HepG2 (cell line): ENCODE results near the gene RBBP8NL. TPM values are rescaled to one million over a fixed set of nuclear protein-coding genes. Genes with fewer than 3 reads are reported as not detected.

Experiments used
- BHLHE40 ChIP-seq: IDR thresholded peaks from 2 replicates; pipeline ENCODE4 v1.6.1; 2011; ENCODE audit warnings: low read length, improper control_type of control experiment
- CEBPG ChIP-seq: IDR thresholded peaks from 2 replicates; pipeline ENCODE4 v1.6.1; 2016
- FOXO1 ChIP-seq: sonication (generic); formaldehyde crosslinking; IDR thresholded peaks from 2 replicates; pipeline ENCODE4 v1.4.0; 2020; ENCODE audit warnings: missing genetic modification reagents
- HOXA9 ChIP-seq: sonication (generic); formaldehyde crosslinking; IDR thresholded peaks from 2 replicates; pipeline ENCODE4 v1.8.1; 2022; ENCODE audit warnings: missing genetic modification reagents, mild to moderate bottlenecking, moderate library complexity, borderline replicate concordance
- KDM1A ChIP-seq: IDR thresholded peaks from 2 replicates; pipeline ENCODE4 v1.6.1; 2016; ENCODE audit warnings: missing compliant biosample characterization
- MAFF ChIP-seq: IDR thresholded peaks from 2 replicates; pipeline ENCODE4 v1.6.1; 2011; ENCODE audit warnings: low read depth, low read length, improper control_type of control experiment
- NFKB2 ChIP-seq: sonication (generic); formaldehyde crosslinking; IDR thresholded peaks from 2 replicates; pipeline ENCODE4 v1.4.0; 2020; ENCODE audit warnings: missing genetic modification reagents, borderline replicate concordance
- SIN3A ChIP-seq: IDR thresholded peaks from 2 replicates; pipeline ENCODE4 v1.6.1; 2011; ENCODE audit warnings: low read depth, mild to moderate bottlenecking, control low read depth, low read length, borderline replicate concordance
- ZBTB1 ChIP-seq: sonication (generic); formaldehyde crosslinking; IDR thresholded peaks from 2 replicates; pipeline ENCODE4 v1.4.0; 2020; ENCODE audit warnings: missing genetic modification reagents, borderline replicate concordance
- ZNF20 ChIP-seq: sonication (generic); formaldehyde crosslinking; IDR thresholded peaks from 2 replicates; pipeline ENCODE4 v1.4.0; 2020; ENCODE audit warnings: mild to moderate bottlenecking, moderate library complexity, missing genetic modification reagents
- ZNF264 ChIP-seq: sonication (generic); formaldehyde crosslinking; IDR thresholded peaks from 2 replicates; pipeline ENCODE4 v1.4.0; 2020; ENCODE audit warnings: missing genetic modification reagents
- ZNF292 ChIP-seq: sonication (generic); formaldehyde crosslinking; IDR thresholded peaks from 2 replicates; pipeline ENCODE4 v1.8.1; 2022; ENCODE audit warnings: mild to moderate bottlenecking, low read depth, missing genetic modification reagents, borderline replicate concordance
- ZNF441 ChIP-seq: sonication (generic); formaldehyde crosslinking; IDR thresholded peaks from 2 replicates; pipeline ENCODE4 v1.7.0; 2021; ENCODE audit warnings: missing genetic modification reagents, borderline replicate concordance
- ZNF501 ChIP-seq: sonication (generic); formaldehyde crosslinking; IDR thresholded peaks from 2 replicates; pipeline ENCODE4 v1.5.1; 2020; ENCODE audit warnings: mild to moderate bottlenecking, moderate library complexity, missing genetic modification reagents
- ZNF510 ChIP-seq: sonication (generic); formaldehyde crosslinking; IDR thresholded peaks from 2 replicates; pipeline ENCODE4 v1.4.0; 2020; ENCODE audit warnings: low read depth, mild to moderate bottlenecking, missing genetic modification reagents
- ZNF598 ChIP-seq: sonication (generic); formaldehyde crosslinking; IDR thresholded peaks from 2 replicates; pipeline ENCODE4 v1.5.1; 2020; ENCODE audit warnings: mild to moderate bottlenecking, missing genetic modification reagents, borderline replicate concordance
- ZNF674 ChIP-seq: sonication (generic); formaldehyde crosslinking; IDR thresholded peaks from 2 replicates; pipeline ENCODE4 v1.5.0; 2020; ENCODE audit warnings: low read depth, mild to moderate bottlenecking, missing genetic modification reagents
- ZNF75D ChIP-seq: sonication (generic); formaldehyde crosslinking; IDR thresholded peaks from 2 replicates; pipeline ENCODE4 v1.8.1; 2023; ENCODE audit warnings: missing genetic modification reagents, mild to moderate bottlenecking, borderline replicate concordance
- ZNF768 ChIP-seq: sonication (generic); formaldehyde crosslinking; IDR thresholded peaks from 2 replicates; pipeline ENCODE4 v1.4.0; 2020; ENCODE audit warnings: missing genetic modification reagents
- polyA plus RNA-seq, 8 experiments: library from polyadenylated mRNA; depleted of rRNA in 3 of 8; stranded (reverse) in 7 of 8; unstranded in 1 of 8; fragments of >200 nt; fragmentation: Illumina TruSeq in 4 of 8; extraction: Trizol in 4 of 8; gene quantifications; 2 replicates each; pipeline versions ENCODE4 v1.2.1 to v1.2.3, GENCODE V29; 2011 to 2016; ENCODE audit warnings: low read depth in 4 of 8, missing spikeins in 1 of 8, mixed read lengths in 1 of 8; ENCODE audit not compliant: insufficient read depth in 1 of 8
- total RNA-seq, 5 experiments: library from RNA; depleted of rRNA; stranded (reverse); fragments of >200 nt; fragmentation: Illumina TruSeq; extraction: Trizol; gene quantifications; 2 replicates each; pipeline ENCODE4 v1.2.3, GENCODE V29; 2016; ENCODE audit warnings: low read depth in 1 of 5
- TF ChIP-seq, protein P1 (sequence below): sonication (generic); formaldehyde crosslinking; IDR thresholded peaks from 2 replicates; pipeline ENCODE4 v1.9.0; 2021; ENCODE audit warnings: missing genetic modification reagents, borderline replicate concordance
- TF ChIP-seq, protein P2 (sequence below): sonication (generic); formaldehyde crosslinking; IDR thresholded peaks from 2 replicates; pipeline ENCODE4 v1.4.0; 2020; ENCODE audit warnings: missing genetic modification reagents
- TF ChIP-seq, protein P3 (sequence below): sonication (generic); formaldehyde crosslinking; IDR thresholded peaks from 2 replicates; pipeline ENCODE4 v1.5.1; 2020; ENCODE audit warnings: mild to moderate bottlenecking, missing genetic modification reagents, borderline replicate concordance
- TF ChIP-seq, protein P4 (sequence below): sonication (generic); formaldehyde crosslinking; IDR thresholded peaks from 2 replicates; pipeline ENCODE4 v1.5.0; 2020; ENCODE audit warnings: mild to moderate bottlenecking, missing genetic modification reagents, moderate library complexity

RBBP8NL gene
- total and polyA plus RNA-seq, 2 of the 13 experiments (the other 11 are each of a cell fraction or from before 2014, with no cell fraction given), result 0.69 to 0.86 TPM

DNA sequence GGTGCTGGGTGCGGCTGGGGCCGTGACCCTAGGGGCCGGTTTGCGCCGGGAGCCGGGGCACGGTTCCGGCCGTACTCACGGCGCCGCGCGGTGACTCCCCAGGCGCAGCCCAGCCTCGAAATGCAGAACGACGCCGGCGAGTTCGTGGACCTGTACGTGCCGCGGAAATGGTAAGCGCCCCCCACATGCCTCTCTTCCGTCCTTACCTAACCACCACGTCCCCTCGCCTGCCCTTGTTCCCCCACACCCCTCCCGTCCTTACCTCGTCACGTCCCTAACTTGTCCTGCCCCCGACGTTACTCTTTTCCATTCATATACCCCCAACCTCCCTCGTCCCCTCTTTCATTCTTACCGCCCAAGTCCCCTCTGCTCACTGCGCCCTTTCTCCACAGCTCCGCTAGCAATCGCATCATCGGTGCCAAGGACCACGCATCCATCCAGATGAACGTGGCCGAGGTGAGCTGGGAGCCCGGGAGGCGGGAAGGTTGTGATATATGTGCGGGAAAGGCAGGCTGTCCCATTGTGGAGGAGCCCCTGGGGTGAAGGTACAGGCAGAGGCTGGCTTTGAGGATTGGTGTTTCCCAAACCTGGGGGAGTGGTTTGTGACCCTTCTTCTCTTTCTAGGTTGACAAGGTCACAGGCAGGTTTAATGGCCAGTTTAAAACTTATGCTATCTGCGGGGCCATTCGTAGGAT lies 40.0 kb downstream of the RBBP8NL start (continued):
- peak; percentile 4; the same call in 1 of the 2 replicates for TF ChIP-seq ZNF768
- TF ChIP-seq ZNF292 (CRISPR knock-in tag), result no peak
- no peak for TF ChIP-seq CEBPG (CRISPR knock-in tag)
- TF ChIP-seq BHLHE40, result no peak
- TF ChIP-seq ZNF510 (CRISPR knock-in tag), result no peak
- TF ChIP-seq ZNF75D (CRISPR knock-in tag), result no peak
- TF ChIP-seq SIN3A, result no peak; the same call in 1 of the 2 replicates
- TF ChIP-seq ZNF264 (CRISPR knock-in tag), result no peak
- peak; percentile 41; the same call in 1 of the 2 replicates for TF ChIP-seq ZNF674 (CRISPR knock-in tag)
- no peak for TF ChIP-seq NFKB2 (CRISPR knock-in tag)
- TF ChIP-seq, protein P1, sequence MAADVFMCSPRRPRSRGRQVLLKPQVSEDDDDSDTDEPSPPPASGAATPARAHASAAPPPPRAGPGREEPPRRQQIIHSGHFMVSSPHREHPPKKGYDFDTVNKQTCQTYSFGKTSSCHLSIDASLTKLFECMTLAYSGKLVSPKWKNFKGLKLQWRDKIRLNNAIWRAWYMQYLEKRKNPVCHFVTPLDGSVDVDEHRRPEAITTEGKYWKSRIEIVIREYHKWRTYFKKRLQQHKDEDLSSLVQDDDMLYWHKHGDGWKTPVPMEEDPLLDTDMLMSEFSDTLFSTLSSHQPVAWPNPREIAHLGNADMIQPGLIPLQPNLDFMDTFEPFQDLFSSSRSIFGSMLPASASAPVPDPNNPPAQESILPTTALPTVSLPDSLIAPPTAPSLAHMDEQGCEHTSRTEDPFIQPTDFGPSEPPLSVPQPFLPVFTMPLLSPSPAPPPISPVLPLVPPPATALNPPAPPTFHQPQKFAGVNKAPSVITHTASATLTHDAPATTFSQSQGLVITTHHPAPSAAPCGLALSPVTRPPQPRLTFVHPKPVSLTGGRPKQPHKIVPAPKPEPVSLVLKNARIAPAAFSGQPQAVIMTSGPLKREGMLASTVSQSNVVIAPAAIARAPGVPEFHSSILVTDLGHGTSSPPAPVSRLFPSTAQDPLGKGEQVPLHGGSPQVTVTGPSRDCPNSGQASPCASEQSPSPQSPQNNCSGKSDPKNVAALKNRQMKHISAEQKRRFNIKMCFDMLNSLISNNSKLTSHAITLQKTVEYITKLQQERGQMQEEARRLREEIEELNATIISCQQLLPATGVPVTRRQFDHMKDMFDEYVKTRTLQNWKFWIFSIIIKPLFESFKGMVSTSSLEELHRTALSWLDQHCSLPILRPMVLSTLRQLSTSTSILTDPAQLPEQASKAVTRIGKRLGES (CRISPR knock-in tag), result no peak
- TF ChIP-seq, protein P2, sequence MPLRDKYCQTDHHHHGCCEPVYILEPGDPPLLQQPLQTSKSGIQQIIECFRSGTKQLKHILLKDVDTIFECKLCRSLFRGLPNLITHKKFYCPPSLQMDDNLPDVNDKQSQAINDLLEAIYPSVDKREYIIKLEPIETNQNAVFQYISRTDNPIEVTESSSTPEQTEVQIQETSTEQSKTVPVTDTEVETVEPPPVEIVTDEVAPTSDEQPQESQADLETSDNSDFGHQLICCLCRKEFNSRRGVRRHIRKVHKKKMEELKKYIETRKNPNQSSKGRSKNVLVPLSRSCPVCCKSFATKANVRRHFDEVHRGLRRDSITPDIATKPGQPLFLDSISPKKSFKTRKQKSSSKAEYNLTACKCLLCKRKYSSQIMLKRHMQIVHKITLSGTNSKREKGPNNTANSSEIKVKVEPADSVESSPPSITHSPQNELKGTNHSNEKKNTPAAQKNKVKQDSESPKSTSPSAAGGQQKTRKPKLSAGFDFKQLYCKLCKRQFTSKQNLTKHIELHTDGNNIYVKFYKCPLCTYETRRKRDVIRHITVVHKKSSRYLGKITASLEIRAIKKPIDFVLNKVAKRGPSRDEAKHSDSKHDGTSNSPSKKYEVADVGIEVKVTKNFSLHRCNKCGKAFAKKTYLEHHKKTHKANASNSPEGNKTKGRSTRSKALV (CRISPR knock-in tag), result no peak
- no peak for TF ChIP-seq FOXO1 (CRISPR knock-in tag)
- TF ChIP-seq ZNF501 (CRISPR knock-in tag), result peak; percentile 26; the same call in 1 of the 2 replicates
- TF ChIP-seq, protein P3, sequence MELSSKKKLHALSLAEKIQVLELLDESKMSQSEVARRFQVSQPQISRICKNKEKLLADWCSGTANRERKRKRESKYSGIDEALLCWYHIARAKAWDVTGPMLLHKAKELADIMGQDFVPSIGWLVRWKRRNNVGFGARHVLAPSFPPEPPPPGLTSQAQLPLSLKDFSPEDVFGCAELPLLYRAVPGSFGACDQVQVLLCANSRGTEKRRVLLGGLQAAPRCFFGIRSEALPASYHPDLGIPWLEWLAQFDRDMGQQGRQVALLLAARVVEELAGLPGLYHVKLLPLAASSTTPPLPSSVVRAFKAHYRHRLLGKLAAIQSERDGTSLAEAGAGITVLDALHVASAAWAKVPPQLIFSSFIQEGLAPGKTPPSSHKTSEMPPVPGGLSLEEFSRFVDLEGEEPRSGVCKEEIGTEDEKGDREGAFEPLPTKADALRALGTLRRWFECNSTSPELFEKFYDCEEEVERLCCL (CRISPR knock-in tag), result no peak
- no peak for TF ChIP-seq ZNF598 (CRISPR knock-in tag)
- TF ChIP-seq, protein P4, sequence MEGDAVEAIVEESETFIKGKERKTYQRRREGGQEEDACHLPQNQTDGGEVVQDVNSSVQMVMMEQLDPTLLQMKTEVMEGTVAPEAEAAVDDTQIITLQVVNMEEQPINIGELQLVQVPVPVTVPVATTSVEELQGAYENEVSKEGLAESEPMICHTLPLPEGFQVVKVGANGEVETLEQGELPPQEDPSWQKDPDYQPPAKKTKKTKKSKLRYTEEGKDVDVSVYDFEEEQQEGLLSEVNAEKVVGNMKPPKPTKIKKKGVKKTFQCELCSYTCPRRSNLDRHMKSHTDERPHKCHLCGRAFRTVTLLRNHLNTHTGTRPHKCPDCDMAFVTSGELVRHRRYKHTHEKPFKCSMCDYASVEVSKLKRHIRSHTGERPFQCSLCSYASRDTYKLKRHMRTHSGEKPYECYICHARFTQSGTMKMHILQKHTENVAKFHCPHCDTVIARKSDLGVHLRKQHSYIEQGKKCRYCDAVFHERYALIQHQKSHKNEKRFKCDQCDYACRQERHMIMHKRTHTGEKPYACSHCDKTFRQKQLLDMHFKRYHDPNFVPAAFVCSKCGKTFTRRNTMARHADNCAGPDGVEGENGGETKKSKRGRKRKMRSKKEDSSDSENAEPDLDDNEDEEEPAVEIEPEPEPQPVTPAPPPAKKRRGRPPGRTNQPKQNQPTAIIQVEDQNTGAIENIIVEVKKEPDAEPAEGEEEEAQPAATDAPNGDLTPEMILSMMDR (CRISPR knock-in tag), result no peak
- no peak for TF ChIP-seq MAFF
- no peak for TF ChIP-seq KDM1A (CRISPR knock-in tag)
- TF ChIP-seq ZNF20, result no peak
- peak; percentile 5; the same call in 1 of the 2 replicates for TF ChIP-seq ZNF441 (CRISPR knock-in tag)
- TF ChIP-seq HOXA9 (CRISPR knock-in tag), result no peak
- TF ChIP-seq ZBTB1 (CRISPR knock-in tag), result no peak
